GM12878 (cell line): ENCODE data around the gene PDE6D. TPM values are rescaled to one million over a fixed set of nuclear protein-coding genes. Genes with fewer than 3 reads are reported as not detected.

Source experiments
- ATAC-seq: fragments of 200-7000 bp; cut with Tn5 transposase; 3 replicates; pipeline ENCODE4 v1.9.1; 2020; ENCODE audit warnings: mild to moderate bottlenecking, moderate library complexity
- BruUV-seq: library from RNA; stranded (reverse); fragments of 400-500 nt; replicated peaks from 2 replicates; lab custom pipeline; 2021; lab: Mats Ljungman, UMichigan
- CTCF ChIA-PET: fragments of 300-600 bp; sonication (Branson Sonifier 250); formaldehyde crosslinking; extraction: SDS; loops from one replicate; lab custom pipeline; 2021; ENCODE audit warnings: inconsistent platforms; lab: Yijun Ruan, JAX
- POLR2A ChIA-PET: fragments of 350-600 bp; formaldehyde crosslinking; extraction: SDS; loops from one replicate; lab custom pipeline; 2021; ENCODE audit warnings: inconsistent platforms; lab: Charles Lee
- RAD21 ChIA-PET: fragments of 300-600 bp; sonication (Branson Sonifier 250); formaldehyde crosslinking; loops from one replicate; lab custom pipeline; 2023; ENCODE audit warnings: antibody characterized with exemption; ENCODE audit not compliant: unreplicated experiment; lab: Charles Lee
- SMC1A ChIA-PET: fragments of 300-600 bp; sonication (Branson Sonifier 250); formaldehyde crosslinking; loops from one replicate; lab custom pipeline; 2023; ENCODE audit not compliant: unreplicated experiment, uncharacterized antibody; lab: Charles Lee
- DNase-seq: peaks from one replicate; pipeline ENCODE4 v3.0.0-alpha.2; 2011; ENCODE audit warnings: low read depth, low spot score
- FAIRE-seq: peaks from 3 replicates; lab custom pipeline; 2011; peaks lifted over from hg19 to GRCh38; lab: Jason Lieb, UNC
- H2AFZ ChIP-seq: 2 replicates; pipeline ENCODE4 v1.6.0; 2011; ENCODE audit warnings: low read depth, low read length, control low read depth; ENCODE audit not compliant: control insufficient read depth
- H3K27ac ChIP-seq: 2 replicates; pipeline ENCODE4 v1.5.1; 2011; ENCODE audit warnings: control low read depth; ENCODE audit not compliant: control insufficient read depth, insufficient read depth
- H3K27me3 ChIP-seq, 2 experiments: replicated peaks in 1 of 2; 2 replicates each; pipeline versions ENCODE4 v1.6.0 to v1.6.1; 2011; ENCODE audit warnings: low read length in 1 of 2; ENCODE audit not compliant: control insufficient read depth in 2 of 2, insufficient read depth in 2 of 2
- H3K36me3 ChIP-seq, 2 experiments: 2 replicates each; pipeline ENCODE4 v1.5.1; 2011; ENCODE audit warnings: low read length in 1 of 2; ENCODE audit not compliant: control insufficient read depth in 2 of 2, insufficient read depth in 2 of 2
- H3K4me1 ChIP-seq: 2 replicates; pipeline ENCODE4 v1.6.1; 2011; ENCODE audit warnings: mild to moderate bottlenecking, low read length, moderate library complexity, mixed read lengths; ENCODE audit not compliant: control insufficient read depth, insufficient read depth
- H3K4me2 ChIP-seq: 2 replicates; pipeline ENCODE4 v1.6.0; 2011; ENCODE audit warnings: control low read depth; ENCODE audit not compliant: control insufficient read depth, insufficient read depth
- H3K4me3 ChIP-seq: fragments of 200-600 bp; sonication (generic); 2 replicates; pipeline ENCODE4 v1.5.1; 2016
- H3K79me2 ChIP-seq: 2 replicates; pipeline ENCODE4 v1.6.0; 2011; ENCODE audit warnings: low read length; ENCODE audit not compliant: control insufficient read depth, insufficient read depth
- H3K9ac ChIP-seq: 2 replicates; pipeline ENCODE4 v1.8.0; 2011; ENCODE audit warnings: low read length, control low read depth, mixed read lengths; ENCODE audit not compliant: control insufficient read depth, insufficient read depth
- H3K9me3 ChIP-seq: replicated peaks from 3 replicates; pipeline ENCODE4 v1.5.1; 2011; ENCODE audit warnings: mild to moderate bottlenecking, low read length; ENCODE audit not compliant: control insufficient read depth, insufficient read depth
- H4K20me1 ChIP-seq: 2 replicates; pipeline ENCODE4 v1.6.0; 2011; ENCODE audit not compliant: control insufficient read depth, insufficient read depth
- CBX3 ChIP-seq: fragments of 200-600 bp; sonication (generic); IDR thresholded peaks from 2 replicates; pipeline ENCODE4 v1.6.1; 2016; ENCODE audit warnings: low read depth, borderline replicate concordance
- CBX5 ChIP-seq: sonication (generic); IDR thresholded peaks from 2 replicates; pipeline ENCODE4 v1.6.1; 2016; ENCODE audit warnings: low read depth, moderate library complexity, mild to moderate bottlenecking, inconsistent platforms
- E4F1 ChIP-seq: fragments of 450-650 bp; IDR thresholded peaks from 2 replicates; pipeline ENCODE4 v1.6.1; 2018; ENCODE audit warnings: borderline replicate concordance, mild to moderate bottlenecking; ENCODE audit not compliant: partially characterized antibody
- GATAD2B ChIP-seq: fragments of 450-650 bp; conservative IDR thresholded peaks from 2 replicates; pipeline ENCODE4 v1.6.1; 2017; ENCODE audit warnings: low read depth, mild to moderate bottlenecking, moderate library complexity
- HDAC6 ChIP-seq: fragments of 200-600 bp; sonication (generic); IDR thresholded peaks from one replicate; pipeline ENCODE4 v1.8.0; 2017; ENCODE audit warnings: antibody characterized with exemption; ENCODE audit not compliant: unreplicated experiment
- HDGF ChIP-seq: fragments of 450-650 bp; IDR thresholded peaks from 2 replicates; pipeline ENCODE4 v1.6.1; 2016; ENCODE audit warnings: antibody characterized with exemption
- HSF1 ChIP-seq: fragments of 150-350 bp; IDR thresholded peaks from 2 replicates; pipeline ENCODE4 v1.6.1; 2014; ENCODE audit warnings: mild to moderate bottlenecking, low read depth, low read length
- IRF3 ChIP-seq: fragments of 450-650 bp; IDR thresholded peaks from 2 replicates; pipeline ENCODE4 v1.6.1; 2014; ENCODE audit warnings: mild to moderate bottlenecking
- IRF4 ChIP-seq: IDR thresholded peaks from 2 replicates; pipeline ENCODE4 v1.6.1; 2011; ENCODE audit warnings: low read depth, low read length
- MEF2B ChIP-seq: fragments of 450-650 bp; IDR thresholded peaks from 2 replicates; pipeline ENCODE4 v1.6.1; 2018; ENCODE audit warnings: mild to moderate bottlenecking, moderate library complexity; ENCODE audit not compliant: partially characterized antibody, poor library complexity, severe bottlenecking
- MTA2 ChIP-seq: fragments of 450-650 bp; IDR thresholded peaks from 2 replicates; pipeline ENCODE4 v1.6.1; 2016; ENCODE audit warnings: low read depth, mild to moderate bottlenecking, moderate library complexity
- RELA ChIP-seq: fragments of 450-650 bp; IDR thresholded peaks from 2 replicates; pipeline ENCODE4 v1.8.0; 2014; ENCODE audit warnings: borderline replicate concordance; ENCODE audit not compliant: partially characterized antibody
- SIX5 ChIP-seq: IDR thresholded peaks from 2 replicates; pipeline ENCODE4 v1.6.1; 2011; ENCODE audit warnings: mild to moderate bottlenecking, low read depth, low read length, moderate library complexity; ENCODE audit not compliant: severe bottlenecking
- SMAD1 ChIP-seq: fragments of 450-650 bp; IDR thresholded peaks from 2 replicates; pipeline ENCODE4 v1.6.1; 2018; ENCODE audit warnings: mild to moderate bottlenecking, low read depth; ENCODE audit not compliant: partially characterized antibody
- SMAD5 ChIP-seq: IDR thresholded peaks from 2 replicates; pipeline ENCODE4 v1.6.1; 2016; ENCODE audit warnings: antibody characterized with exemption, low read depth
- SMARCA5 ChIP-seq: fragments of 450-650 bp; IDR thresholded peaks from 2 replicates; pipeline ENCODE4 v1.6.1; 2017; ENCODE audit warnings: mild to moderate bottlenecking
- SRF ChIP-seq, 2 experiments: IDR thresholded peaks; 2 replicates each; pipeline ENCODE4 v1.6.1; 2011; ENCODE audit warnings: low read depth in 2 of 2, low read length in 2 of 2, mild to moderate bottlenecking in 1 of 2, moderate library complexity in 1 of 2
- ZNF207 ChIP-seq: fragments of 450-650 bp; IDR thresholded peaks from 2 replicates; pipeline ENCODE4 v1.6.1; 2014; ENCODE audit warnings: antibody characterized with exemption, mild to moderate bottlenecking, borderline replicate concordance
- ZNF622 ChIP-seq: fragments of 450-650 bp; IDR thresholded peaks from 2 replicates; pipeline ENCODE4 v1.6.1; 2017; ENCODE audit warnings: mild to moderate bottlenecking, inconsistent platforms
- WGBS: methylation state at CpG from one replicate; pipeline ENCODE4 v1.1.6; 2016; ENCODE audit warnings: low lambda C conversion rate; ENCODE audit not compliant: insufficient replicate concordance, insufficient coverage; ENCODE audit errors: missing lambda C conversion rate; 5-methylcytosine and 5-hydroxymethylcytosine counted together
- in situ Hi-C: fragments of 300-500 bp; cut with MboI; formaldehyde crosslinking; loops from 9 replicates; pipeline ENCODE4 v1.14.3; 2018; ENCODE audit warnings: mixed read lengths
- intact Hi-C: fragments of 100-400 bp; cut with micrococcal nuclease; formaldehyde crosslinking; loops from one replicate; pipeline ENCODE4 v1.14.2; 2022; ENCODE audit not compliant: unreplicated experiment
- polyA plus RNA-seq, 11 experiments: library from polyadenylated mRNA; depleted of rRNA in 4 of 11; unstranded in 6 of 11; stranded (reverse) in 5 of 11; fragments of >200 nt; fragmentation: Nextera tagmentation in 4 of 11; fragmentation: Illumina TruSeq in 1 of 11; extraction: Ambion mirVana in 4 of 11; extraction: Trizol in 1 of 11; gene quantifications; 1 replicate in 1 of 11; 2 replicates in 10 of 11; pipeline versions ENCODE4 v1.2.1 to v1.2.3, GENCODE V29; 2011 to 2016; ENCODE audit warnings: inconsistent platforms in 2 of 11, missing spikeins in 2 of 11, low read depth in 1 of 11
- total RNA-seq, 4 experiments: library from RNA; depleted of rRNA in 3 of 4; stranded (reverse); fragments of >200 nt in 3 of 4; fragmentation: Illumina TruSeq in 1 of 4; extraction: Trizol in 1 of 4; gene quantifications; 2 replicates each; pipeline versions ENCODE4 v1.2.1 to v1.2.3, GENCODE V29; 2013 to 2021

PDE6D gene
- total and polyA plus RNA-seq, 10 of the 15 experiments (the other 5 are each of a cell fraction or from before 2014, with no cell fraction given) = 8.2 to 69.4 (median 56.2) TPM

- intact Hi-C loops (no loop called here), in situ Hi-C loops (no loop called here)
- DNase-seq (no peak), ATAC-seq (peak; percentile 36), FAIRE-seq (no peak)
- ChIA-PET SMC1A (interaction anchor here (0.6 to 3.2 kb wide), 7 partner anchors 10 to 110 kb away, joined by 3 to 20 read pairs (median 8); no protein-coding TSS in a partner anchor), RAD21 (interaction anchor here (0.6 to 3.4 kb wide), 14 partner anchors 13 to 172 kb away, joined by 3 to 20 read pairs (median 6); partner anchors contain the start of gene PTMA), POLR2A (interaction anchor here (0.6 to 2.0 kb wide), 8 partner anchors 16 to 174 kb away, joined by 3 to 6 read pairs (median 4); partner anchors contain the start of gene PTMA), CTCF (interaction anchor here (1.0 to 3.4 kb wide), 10 partner anchors 9 to 173 kb away, joined by 3 to 31 read pairs (median 6); no protein-coding TSS in a partner anchor)
- Histone ChIP-seq H3K36me3 (peaks cover 0 to 2% of the 10 kb centered on the region in 2 experiments; a peak in 1 of 4 replicates), H3K27ac (peak overlapping the region; percentile 71), H3K79me2 (peaks cover 39% of the 10 kb centered on the region), H3K9ac (peak overlapping the region; percentile 68), H3K4me2 (peak overlapping the region; percentile 90), H3K4me1 (peaks cover 13% of the 10 kb centered on the region), H3K27me3 (no peaks in the 10 kb centered on the region), H4K20me1 (no peaks in the 10 kb centered on the region), H3K9me3 (no peaks in the 10 kb centered on the region), H2AFZ (peak overlapping the region; percentile 86), H3K4me3 (peak overlapping the region; percentile 91)
- BruUV-seq = no TSS peak
- TF ChIP-seq GATAD2B (no peak), MTA2 (no peak), SMAD1 (no peak), E4F1 (no peak), CBX5 (peak; percentile 4; the same call in 1 of the 2 replicates), SMARCA5 (0 out of 2 replicates have a peak, but pooled peaks have one; percentile 1), HDGF (peak; percentile 84; the same call in 1 of the 2 replicates), RELA (no peak), SMAD5 (no peak), ZNF622 (no peak), MEF2B (peak; percentile 12), IRF4 (no peak), ZNF207 (no peak), SIX5 (no peak), HSF1 (no peak), SRF (IDR thresholded peaks at IDR 0.05; ENCODE audit: low read depth in 2 of 2, low read length in 2 of 2) (no peak), IRF3 (no peak), HDAC6 (no peak), CBX3 (no peak)
- WGBS = under 1% methylated on average over 6 of the region's 6 CpGs
Observed at GRCh38 chr2:231785822-231786176, 4.7 kb upstream of the PDE6D start.
